IMR-90 (cell line): ENCODE data around the gene AATF. TPM values are rescaled to one million over a fixed set of nuclear protein-coding genes. Genes with fewer than 3 reads are reported as not detected.

Experiments used
- ATAC-seq: fragments of 200-7000 bp; cut with Tn5 transposase; 2 replicates; pipeline ENCODE4 v1.9.1; 2020; ENCODE audit warnings: low read depth, mild to moderate bottlenecking, moderate library complexity
- BruUV-seq: library from RNA; stranded (reverse); fragments of 400-500 nt; replicated peaks from 2 replicates; lab custom pipeline; 2021; lab: Mats Ljungman, UMichigan
- CTCF ChIA-PET: fragments of 300-600 bp; formaldehyde crosslinking; extraction: SDS; loops from one replicate; lab custom pipeline; 2021; ENCODE audit warnings: antibody characterized with exemption; lab: Yijun Ruan, JAX
- POLR2A ChIA-PET: fragments of 300-600 bp; sonication (Branson Sonifier 250); formaldehyde crosslinking; loops from one replicate; lab custom pipeline; 2022; ENCODE audit warnings: antibody characterized with exemption; ENCODE audit not compliant: unreplicated experiment; lab: Charles Lee
- DNase-seq: peaks from one replicate; pipeline ENCODE4 v3.0.0; 2013
- H2AFZ ChIP-seq: replicated peaks from 2 replicates; pipeline ENCODE3; 2013; ENCODE audit warnings: low read length, mild to moderate bottlenecking; ENCODE audit not compliant: poor library complexity
- H2AK5ac ChIP-seq: 2 replicates; pipeline ENCODE4 v1.6.1; 2013; ENCODE audit warnings: low read depth, low read length, inconsistent platforms
- H2AK9ac ChIP-seq: replicated peaks from 2 replicates; pipeline ENCODE3; 2013; ENCODE audit warnings: mild to moderate bottlenecking, low read depth, low read length, moderate library complexity; ENCODE audit not compliant: poor library complexity
- H2BK120ac ChIP-seq: 2 replicates; pipeline ENCODE4 v1.6.1; 2013; ENCODE audit warnings: low read depth, low read length, inconsistent platforms
- H2BK15ac ChIP-seq: 3 replicates; pipeline ENCODE4 v1.6.1; 2013; ENCODE audit warnings: low read depth, low read length, inconsistent platforms
- H2BK20ac ChIP-seq: 2 replicates; pipeline ENCODE4 v1.6.1; 2013; ENCODE audit warnings: low read depth, mild to moderate bottlenecking, inconsistent platforms, low read length, moderate library complexity
- H2BK5ac ChIP-seq: 2 replicates; pipeline ENCODE4 v1.6.1; 2013; ENCODE audit warnings: mild to moderate bottlenecking, low read depth, low read length, inconsistent platforms; ENCODE audit not compliant: poor library complexity, severe bottlenecking
- H3K14ac ChIP-seq: replicated peaks from 2 replicates; pipeline ENCODE4 v1.6.1; 2013; ENCODE audit warnings: low read depth, low read length, inconsistent platforms
- H3K18ac ChIP-seq: 2 replicates; pipeline ENCODE4 v1.6.1; 2013; ENCODE audit warnings: low read depth, low read length, control low read depth
- H3K23ac ChIP-seq: 2 replicates; pipeline ENCODE4 v1.6.1; 2013; ENCODE audit warnings: low read depth, low read length, inconsistent platforms
- H3K27ac ChIP-seq: 2 replicates; pipeline ENCODE4 v1.5.1; 2013; ENCODE audit warnings: mild to moderate bottlenecking, control low read depth, low read length; ENCODE audit not compliant: insufficient read depth
- H3K27me3 ChIP-seq: 2 replicates; pipeline ENCODE4 v1.6.1; 2013; ENCODE audit warnings: low read length; ENCODE audit not compliant: control insufficient read depth, insufficient read depth
- H3K36me3 ChIP-seq: 2 replicates; pipeline ENCODE4 v1.6.1; 2013; ENCODE audit warnings: low read length, mixed read lengths; ENCODE audit not compliant: control insufficient read depth, insufficient read depth
- H3K4ac ChIP-seq: 2 replicates; pipeline ENCODE4 v1.6.1; 2013; ENCODE audit warnings: low read depth, low read length, inconsistent platforms
- H3K4me1 ChIP-seq: 2 replicates; pipeline ENCODE4 v1.6.1; 2013; ENCODE audit warnings: low read length, mixed read lengths; ENCODE audit not compliant: control insufficient read depth, insufficient read depth
- H3K4me2 ChIP-seq: 2 replicates; pipeline ENCODE4 v1.6.1; 2013; ENCODE audit warnings: low read depth, mild to moderate bottlenecking, control low read depth, low read length, moderate library complexity
- H3K4me3 ChIP-seq: 2 replicates; pipeline ENCODE4 v1.5.1; 2013; ENCODE audit warnings: low read depth, mild to moderate bottlenecking, control low read depth, low read length, moderate library complexity; ENCODE audit not compliant: insufficient read depth
- H3K56ac ChIP-seq: 2 replicates; pipeline ENCODE4 v1.6.1; 2013; ENCODE audit warnings: low read length, inconsistent platforms; ENCODE audit not compliant: insufficient read depth; ENCODE audit errors: extremely low read depth
- H3K79me1 ChIP-seq, 2 experiments: 2 replicates each; pipeline ENCODE4 v1.6.1; 2013; ENCODE audit warnings: low read length in 2 of 2, inconsistent platforms in 1 of 2, low read depth in 1 of 2
- H3K9ac ChIP-seq: 2 replicates; pipeline ENCODE4 v1.6.1; 2013; ENCODE audit warnings: low read depth, low read length, control low read depth
- H3K9me1 ChIP-seq: 2 replicates; pipeline ENCODE4 v1.6.1; 2013; ENCODE audit warnings: low read length, inconsistent platforms; ENCODE audit not compliant: insufficient read depth
- H3K9me3 ChIP-seq: 2 replicates; pipeline ENCODE4 v1.6.1; 2013; ENCODE audit warnings: low read length; ENCODE audit not compliant: control insufficient read depth, insufficient read depth
- H4K20me1 ChIP-seq: 2 replicates; pipeline ENCODE4 v1.6.1; 2013; ENCODE audit warnings: low read length, inconsistent platforms; ENCODE audit not compliant: insufficient read depth
- H4K5ac ChIP-seq: 2 replicates; pipeline ENCODE4 v1.6.1; 2013; ENCODE audit warnings: mild to moderate bottlenecking, low read depth, low read length, control low read depth
- H4K8ac ChIP-seq, 2 experiments: 2 replicates each; pipeline ENCODE4 v1.6.1; 2013; ENCODE audit warnings: low read depth in 2 of 2, low read length in 2 of 2, control low read depth in 1 of 2, inconsistent platforms in 1 of 2
- H4K91ac ChIP-seq: 2 replicates; pipeline ENCODE4 v1.6.1; 2013; ENCODE audit warnings: low read depth, low read length, inconsistent platforms; ENCODE audit not compliant: insufficient read depth
- CEBPB ChIP-seq: IDR thresholded peaks from 2 replicates; pipeline ENCODE4 v1.6.1; 2012; ENCODE audit warnings: low read depth, low read length, improper control_type of control experiment
- CHD1 ChIP-seq: IDR thresholded peaks from 2 replicates; pipeline ENCODE4 v1.6.1; 2012; ENCODE audit warnings: low read depth, low read length, improper control_type of control experiment
- whole genome bisulfite sequencing, 2 experiments: methylation state at CpG; one replicate each; pipeline versions ENCODE4 v1.1.5 to v1.1.7; 2013; ENCODE audit warnings: missing lambda C conversion rate in 2 of 2; ENCODE audit not compliant: insufficient read length in 1 of 2; ENCODE audit errors: extremely low coverage in 2 of 2; 5-methylcytosine and 5-hydroxymethylcytosine counted together
- dilution Hi-C: fragments of 300-500 bp; cut with HindIII; formaldehyde crosslinking; loops from one replicate; pipeline ENCODE4 v1.14.3; 2018; ENCODE audit warnings: low sequenced_read_pairs; ENCODE audit not compliant: unreplicated experiment
- in situ Hi-C: fragments of 300-500 bp; cut with MboI; formaldehyde crosslinking; loops from 3 replicates; pipeline ENCODE4 v1.14.3; 2019; ENCODE audit warnings: low sequenced_read_pairs, inconsistent platforms, mixed read lengths
- intact Hi-C: fragments of 100-400 bp; cut with micrococcal nuclease; formaldehyde crosslinking; loops from 2 replicates; pipeline ENCODE4 v1.10.0; 2022
- polyA plus RNA-seq, 3 experiments: library from polyadenylated mRNA; depleted of rRNA; stranded (reverse); fragments of >200 nt; gene quantifications; 2 replicates each; pipeline ENCODE4 v1.2.3, GENCODE V29; 2012; ENCODE audit warnings: low replicate concordance in 1 of 3
- total RNA-seq: library from RNA; depleted of rRNA; stranded (reverse); fragments of >200 nt; gene quantifications from 2 replicates; pipeline ENCODE4 v1.2.3, GENCODE V29; 2012

The AATF gene
- total and polyA plus RNA-seq, 2 of the 4 experiments (the other 2 are of a cell fraction), result 21.0 to 34.8 TPM

GRCh38 chr17:36972905-36973304 lies 24.2 kb downstream of the AATF start:
- Histone ChIP-seq H3K27ac (no peak overlapping the region), H4K91ac (no peak overlapping the region), H3K4me1 (no peaks in the 10 kb centered on the region), H3K4ac (no peak overlapping the region), H3K4me2 (no peak overlapping the region), H3K23ac (no peak overlapping the region), H3K9ac (no peak overlapping the region), H2AK5ac (no peak overlapping the region), H3K36me3 (peaks cover 4% of the 10 kb centered on the region; the same call in 1 of the 2 replicates), H2BK5ac (no peak overlapping the region), H3K79me1 (peaks cover 13 to 29% of the 10 kb centered on the region in 2 experiments), H4K5ac (no peak overlapping the region), H2BK20ac (no peak overlapping the region), H3K56ac (no peak overlapping the region), H3K9me3 (no peaks in the 10 kb centered on the region), H3K9me1 (no peaks in the 10 kb centered on the region), H3K27me3 (no peaks in the 10 kb centered on the region), H4K20me1 (no peaks in the 10 kb centered on the region; the same call in none of the 2 replicates), H2AFZ (no peak overlapping the region), H4K8ac (no peak overlapping the region), H3K14ac (no peak overlapping the region), H3K4me3 (no peak overlapping the region), H2AK9ac (no peak overlapping the region), H2BK120ac (no peak overlapping the region), H3K18ac (no peak overlapping the region), H2BK15ac (no peak overlapping the region)
- BruUV-seq, result no TSS peak
- no peak for ATAC-seq
- ChIA-PET POLR2A (interaction anchor here (0.5 kb wide), 1 partner anchor 428 kb away, joined by 9 read pairs; the partner anchor contains the start of gene GGNBP2), CTCF (interaction anchor here (2.0 kb wide), 1 partner anchor 8 kb away, joined by 11 read pairs; no protein-coding TSS in a partner anchor)
- no peak for TF ChIP-seq CHD1
- TF ChIP-seq CEBPB, result no peak
- dilution Hi-C loops, result no loop called here
- intact Hi-C loops, result no loop called here
- in situ Hi-C loops, result no loop called here
- no CpG with 5 or more reads among the region's 1 CpG for WGBS, 2 experiments
- no peak for DNase-seq
